GM23338 (cell line): ENCODE data around the gene CEP170B. TPM values are rescaled to one million over a fixed set of nuclear protein-coding genes. Genes with fewer than 3 reads are reported as not detected.

ENCODE experiments used
- ETS1 ChIP-seq: IDR thresholded peaks from 2 replicates; pipeline ENCODE4 v1.6.1; 2016; ENCODE audit warnings: antibody characterized with exemption
- EZH2phosphoT487 ChIP-seq: fragments of 200-600 bp; sonication (generic); IDR thresholded peaks from one replicate; pipeline ENCODE4 v1.8.1; 2018; ENCODE audit warnings: antibody characterized with exemption; ENCODE audit not compliant: unreplicated experiment
- NANOG ChIP-seq: IDR thresholded peaks from 2 replicates; pipeline ENCODE4 v1.6.1; 2016; ENCODE audit warnings: antibody characterized with exemption, borderline replicate concordance
- STAT1 ChIP-seq: IDR thresholded peaks from one replicate; pipeline ENCODE4 v1.6.1; 2016; ENCODE audit warnings: antibody characterized with exemption; ENCODE audit not compliant: unreplicated experiment
- ZNF114 ChIP-seq: fragments of 250-450 bp; sonication (Bioruptor Pico); IDR thresholded peaks from 2 replicates; pipeline ENCODE4 v1.5.0; 2020; ENCODE audit warnings: mild to moderate bottlenecking, moderate library complexity
- ZNF462 ChIP-seq: fragments of 250-450 bp; sonication (Bioruptor Pico); IDR thresholded peaks from 2 replicates; pipeline ENCODE4 v1.5.0; 2020; ENCODE audit warnings: mild to moderate bottlenecking, moderate library complexity
- polyA plus RNA-seq: library from polyadenylated mRNA; unstranded; fragments of >200 nt; fragmentation: Nextera tagmentation; extraction: Ambion mirVana; gene quantifications from 2 replicates; pipeline ENCODE4 v1.2.1, GENCODE V29; 2016
- total RNA-seq: library from RNA; depleted of rRNA; stranded (reverse); fragments of >200 nt; shearing (Covaris generic); gene quantifications from 2 replicates; pipeline ENCODE4 v1.2.3, GENCODE V29; 2014

CEP170B gene
- total and polyA plus RNA-seq, 2 experiments from 2014 or later, result 4.6 to 37.1 TPM

GRCh38 chr14:104928391-104929133 is 63.5 kb downstream of the CEP170B start (continued):
- TF ChIP-seq ZNF462 (CRISPR knock-in tag) (no peak), ETS1 (no peak), EZH2phosphoT487 (no peak), STAT1 (no peak), ZNF114 (CRISPR knock-in tag) (no peak), NANOG (no peak)
